Peyer's patch (tissue), 4 donors: Measurements from ENCODE around the gene KCNMA1. TPM values are rescaled to one million over a fixed set of nuclear protein-coding genes. Genes with fewer than 3 reads are reported as not detected.

Source experiments
- DNase-seq, 3 donors: peaks; one replicate each; pipeline ENCODE4 v3.0.0-alpha.2; 2017 to 2019
- H3K27ac ChIP-seq, 4 donors: fragments of 200-600 bp; sonication (generic); one replicate each; pipeline ENCODE4 v1.5.1; 2016 to 2019
- H3K27me3 ChIP-seq, 2 donors: fragments of 200-600 bp; sonication (generic); one replicate each; pipeline ENCODE4 v1.5.1; 2019
- H3K36me3 ChIP-seq, 3 donors: fragments of 200-600 bp; sonication (generic); one replicate each; pipeline ENCODE4 v1.5.1; 2016 to 2019
- H3K4me1 ChIP-seq, 4 donors: fragments of 200-600 bp; sonication (generic); one replicate each; pipeline ENCODE4 v1.5.1; 2016 to 2019
- H3K4me3 ChIP-seq, 4 donors: fragments of 200-600 bp; sonication (generic); 1 replicate in 3 of 4; 2 replicates in 1 of 4; pipeline ENCODE4 v1.5.1; 2016 to 2019; ENCODE audit warnings: mild to moderate bottlenecking in 1 of 4
- H3K9me3 ChIP-seq, 4 donors: fragments of 200-600 bp; sonication (generic); one replicate each; pipeline ENCODE4 v1.5.1; 2016 to 2019; ENCODE audit warnings: mild to moderate bottlenecking in 1 of 4
- POLR2A ChIP-seq, 2 donors: fragments of 450-650 bp; IDR thresholded peaks; one replicate each; pipeline ENCODE4 v1.5.1; 2017; ENCODE audit warnings: antibody characterized with exemption in 2 of 2, mild to moderate bottlenecking in 2 of 2, moderate library complexity in 2 of 2
- total RNA-seq, 4 donors: library from RNA; depleted of rRNA; stranded (reverse); fragments of >200 nt; gene quantifications; one replicate each; pipeline ENCODE4 v1.1.0, GENCODE V29; 2016
- TF ChIP-seq, protein P1 (sequence below), 6 experiments: fragments of 450-650 bp in 4 of 6; fragments of 200-600 bp in 2 of 6; sonication (generic) in 1 of 6; IDR thresholded peaks; one replicate each; pipeline ENCODE4 v1.5.1; 2017 to 2019; ENCODE audit warnings: antibody characterized with exemption in 6 of 6, mild to moderate bottlenecking in 3 of 6, moderate library complexity in 1 of 6

Gene KCNMA1
- total RNA-seq, 4 donors from 2014 or later = 17.8 to 29.1 (median 23.9) TPM

DNA sequence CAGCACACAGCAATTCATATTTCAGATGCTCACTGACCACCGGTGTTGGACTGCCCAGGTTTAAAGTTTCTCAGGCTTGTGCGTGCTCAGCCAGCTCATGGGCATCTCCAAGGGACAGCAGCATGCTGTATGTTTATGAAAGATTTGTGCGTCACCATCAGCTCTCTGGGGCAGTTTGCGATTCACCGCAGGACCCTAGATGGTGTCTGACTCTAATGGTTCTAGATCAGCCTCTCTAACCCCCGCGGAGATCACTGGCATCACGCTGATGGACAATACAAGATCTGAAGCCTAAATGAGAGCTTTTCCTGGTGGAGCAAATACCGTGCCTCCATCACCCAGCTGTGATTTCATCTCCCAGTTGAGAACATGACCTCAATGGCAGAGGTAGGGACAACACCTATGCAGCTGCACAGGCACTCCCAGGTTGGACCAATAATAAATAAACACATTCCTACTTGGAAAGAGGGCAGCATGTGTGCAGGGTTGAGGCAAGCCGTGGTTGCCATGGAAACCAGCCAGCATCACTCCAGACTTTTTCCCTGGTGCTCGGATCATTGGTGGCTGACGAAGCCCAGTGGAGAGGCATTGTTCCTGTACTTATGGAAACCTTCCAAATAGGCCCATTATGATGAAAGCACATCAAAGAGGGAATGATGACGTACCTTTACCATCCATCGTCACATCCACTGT lies 253.6 kb downstream of the KCNMA1 start:
- Histone ChIP-seq H3K36me3 (no peaks in the 10 kb centered on the region), H3K4me1 (no peaks in the 10 kb centered on the region), H3K9me3 (no peaks in the 10 kb centered on the region), H3K27me3 (no peaks in the 10 kb centered on the region), H3K27ac (no peak overlapping the region), H3K4me3 (no peak overlapping the region)
- no peak for DNase-seq
- TF ChIP-seq POLR2A (IDR thresholded peaks at IDR 0.05) = no peak
- TF ChIP-seq, protein P1, sequence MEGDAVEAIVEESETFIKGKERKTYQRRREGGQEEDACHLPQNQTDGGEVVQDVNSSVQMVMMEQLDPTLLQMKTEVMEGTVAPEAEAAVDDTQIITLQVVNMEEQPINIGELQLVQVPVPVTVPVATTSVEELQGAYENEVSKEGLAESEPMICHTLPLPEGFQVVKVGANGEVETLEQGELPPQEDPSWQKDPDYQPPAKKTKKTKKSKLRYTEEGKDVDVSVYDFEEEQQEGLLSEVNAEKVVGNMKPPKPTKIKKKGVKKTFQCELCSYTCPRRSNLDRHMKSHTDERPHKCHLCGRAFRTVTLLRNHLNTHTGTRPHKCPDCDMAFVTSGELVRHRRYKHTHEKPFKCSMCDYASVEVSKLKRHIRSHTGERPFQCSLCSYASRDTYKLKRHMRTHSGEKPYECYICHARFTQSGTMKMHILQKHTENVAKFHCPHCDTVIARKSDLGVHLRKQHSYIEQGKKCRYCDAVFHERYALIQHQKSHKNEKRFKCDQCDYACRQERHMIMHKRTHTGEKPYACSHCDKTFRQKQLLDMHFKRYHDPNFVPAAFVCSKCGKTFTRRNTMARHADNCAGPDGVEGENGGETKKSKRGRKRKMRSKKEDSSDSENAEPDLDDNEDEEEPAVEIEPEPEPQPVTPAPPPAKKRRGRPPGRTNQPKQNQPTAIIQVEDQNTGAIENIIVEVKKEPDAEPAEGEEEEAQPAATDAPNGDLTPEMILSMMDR (IDR thresholded peaks at IDR 0.05) = no peak

DNA sequence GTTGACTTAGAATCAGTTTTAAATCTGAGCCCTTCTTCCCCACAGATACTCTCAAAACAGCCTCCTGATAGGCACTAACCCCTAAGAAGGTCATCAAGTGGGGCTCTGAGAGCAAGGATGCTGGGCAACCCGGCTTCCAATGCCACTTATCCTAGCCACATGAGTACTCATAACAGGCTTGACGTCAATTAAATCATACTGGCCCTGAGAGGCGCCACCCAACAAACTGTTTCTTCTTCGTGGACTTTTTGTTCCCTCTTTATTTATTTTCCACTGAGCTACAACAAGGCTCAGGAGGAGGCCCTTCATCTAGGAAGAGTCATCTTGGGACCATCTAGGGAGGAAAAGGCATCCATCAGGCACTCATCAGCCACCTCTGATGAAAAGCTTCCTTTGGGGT lies 255.9 kb downstream of the KCNMA1 start:
- no peak for TF ChIP-seq POLR2A (IDR thresholded peaks at IDR 0.05)
- TF ChIP-seq, protein P1 (IDR thresholded peaks at IDR 0.05) = no peak
- DNase-seq = no peak
- Histone ChIP-seq H3K36me3 (no peaks in the 10 kb centered on the region), H3K27me3 (no peaks in the 10 kb centered on the region), H3K4me3 (no peak overlapping the region), H3K27ac (no peak overlapping the region), H3K4me1 (no peaks in the 10 kb centered on the region), H3K9me3 (no peaks in the 10 kb centered on the region)

DNA sequence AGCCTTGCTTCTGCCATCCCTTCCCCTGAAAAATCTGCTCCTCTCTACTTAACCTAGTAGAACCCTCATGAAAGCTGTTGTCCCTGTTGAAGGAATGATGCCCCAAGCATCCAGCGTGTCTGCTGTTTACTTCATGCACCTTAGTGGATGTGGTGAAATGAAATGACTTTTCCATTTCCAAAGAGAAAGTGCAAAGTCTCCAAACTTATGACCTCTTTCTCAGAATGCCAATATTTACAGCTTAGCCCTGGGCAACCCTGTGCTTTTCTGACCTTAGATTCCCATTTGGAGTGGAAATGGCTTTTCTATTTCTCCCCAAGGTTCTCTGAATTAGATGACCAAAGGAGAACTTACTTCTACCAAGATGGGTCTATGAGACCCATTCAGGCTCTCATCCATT lies 256.9 kb downstream of the KCNMA1 start:
- Histone ChIP-seq H3K4me3 (no peak overlapping the region), H3K9me3 (no peaks in the 10 kb centered on the region), H3K4me1 (no peaks in the 10 kb centered on the region), H3K36me3 (no peaks in the 10 kb centered on the region), H3K27me3 (no peaks in the 10 kb centered on the region), H3K27ac (no peak overlapping the region)
- TF ChIP-seq POLR2A (IDR thresholded peaks at IDR 0.05) = no peak
- TF ChIP-seq, protein P1 (IDR thresholded peaks at IDR 0.05) = no peak
- no peak for DNase-seq

DNA sequence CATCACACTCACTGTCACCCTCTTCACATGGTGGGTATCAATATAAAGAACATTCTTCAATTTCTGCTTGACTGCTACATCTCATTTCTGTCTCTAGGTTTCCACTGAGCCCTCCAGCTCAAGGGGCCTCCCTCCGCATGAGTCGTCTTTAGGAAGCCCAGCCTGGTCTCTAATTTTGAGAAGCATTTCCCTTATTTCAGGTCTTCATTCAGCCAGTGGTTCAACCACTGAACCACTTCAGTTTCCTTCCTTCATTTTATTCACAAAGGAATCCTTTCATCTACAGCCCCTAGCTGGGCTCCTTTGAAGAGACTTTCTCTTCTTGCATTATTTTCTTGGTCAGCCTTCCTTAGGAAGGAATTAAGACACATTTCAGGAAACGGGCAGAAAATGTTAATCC lies 257.4 kb downstream of the KCNMA1 start:
- H3K36me3 ChIP-seq = no peaks in the 10 kb centered on the region
- H3K27ac ChIP-seq = no peak overlapping the region
- H3K27me3 ChIP-seq = no peaks in the 10 kb centered on the region
- no peak overlapping the region for H3K4me3 ChIP-seq
- no peaks in the 10 kb centered on the region for H3K4me1 ChIP-seq
- TF ChIP-seq, protein P1 (IDR thresholded peaks at IDR 0.05) = no peak
- TF ChIP-seq POLR2A (IDR thresholded peaks at IDR 0.05) = no peak
- no peak for DNase-seq
- no peaks in the 10 kb centered on the region for H3K9me3 ChIP-seq

DNA sequence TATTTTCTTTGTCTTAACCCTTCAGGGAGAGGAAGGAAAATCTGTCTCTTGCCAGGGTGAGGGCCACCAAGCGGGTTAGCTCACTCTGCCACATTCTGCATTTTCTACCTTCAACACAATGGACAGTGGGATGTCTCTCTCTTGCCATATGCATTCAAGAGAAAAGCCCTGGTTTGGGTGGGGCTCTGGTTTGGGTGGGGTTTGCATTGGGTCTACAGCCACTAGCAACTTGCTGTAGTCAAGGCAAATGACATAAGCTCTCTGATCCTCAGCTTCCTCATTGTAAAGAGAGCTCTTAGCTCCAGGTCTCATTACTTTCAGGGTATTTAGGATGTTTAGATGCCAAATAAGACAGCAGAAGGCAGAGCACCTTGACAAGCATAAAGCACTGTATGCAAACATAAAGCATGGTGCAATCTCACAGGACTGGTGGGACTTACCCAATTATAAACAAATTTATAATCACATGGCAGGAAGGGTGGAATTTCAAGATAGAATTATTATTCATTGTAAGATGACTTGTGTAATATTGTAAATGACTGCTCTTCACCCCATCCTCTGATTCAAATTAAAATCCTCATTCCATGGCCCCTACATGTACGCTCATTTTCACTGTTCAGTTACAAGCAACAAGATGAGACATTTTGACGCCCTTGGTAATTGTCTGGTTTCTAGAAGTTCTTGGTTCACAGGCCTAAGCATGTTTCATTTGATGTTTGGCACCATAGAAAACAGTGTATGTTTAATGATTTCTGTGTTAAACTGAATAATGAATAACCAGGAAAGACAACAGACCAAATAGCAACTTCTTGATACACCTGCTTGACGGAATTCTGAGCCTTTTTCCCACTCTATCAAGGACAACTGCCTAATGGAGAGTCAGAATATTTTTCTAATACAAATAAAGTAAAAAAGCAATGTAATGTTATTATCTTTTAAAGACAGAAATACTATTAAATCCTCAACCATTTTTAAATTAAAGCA lies 258.9 kb downstream of the KCNMA1 start:
- TF ChIP-seq POLR2A (IDR thresholded peaks at IDR 0.05) = no peak
- TF ChIP-seq, protein P1 (IDR thresholded peaks at IDR 0.05) = no peak
- Histone ChIP-seq H3K4me1 (no peaks in the 10 kb centered on the region), H3K27me3 (no peaks in the 10 kb centered on the region), H3K36me3 (no peaks in the 10 kb centered on the region), H3K27ac (no peak overlapping the region), H3K4me3 (no peak overlapping the region), H3K9me3 (no peaks in the 10 kb centered on the region)
- DNase-seq = no peak
